Stimulated activated naive CD4-positive, alpha-beta T cell treated with Interleukin-2 at 50 U/mL for 16 hours (primary cell): Measurements from ENCODE around the gene ST6GALNAC6.
A peak's percentile ranks its signal among the peaks of the same experiment; 100 is the strongest.

Experiments used
- DNase-seq: peaks from one replicate; lab custom pipeline; 2025; lab: John Stamatoyannopoulos, UW

The ST6GALNAC6 gene

GRCh38 chr9:127934248-127934647, 34.8 kb upstream of the ST6GALNAC6 start:
- DNase-seq = no peak

GRCh38 chr9:127931092-127931881, 31.9 kb upstream of the ST6GALNAC6 start:
- DNase-seq = no peak

- DNase-seq = peak; percentile 66
Measured at GRCh38 chr9:127930231-127931091, 31.1 kb upstream of the ST6GALNAC6 start, which contains the start of gene PIP5KL1. TSS of gene PIP5KL1 (minus strand) at chr9:127930777. CDS start at chr9:127930752, 25 bp downstream.

GRCh38 chr9:127929625-127929979, 30.2 kb upstream of the ST6GALNAC6 start:
- no peak for DNase-seq

- DNase-seq = no peak
Measured at GRCh38 chr9:127928676-127929624, 29.5 kb upstream of the ST6GALNAC6 start.

- no peak for DNase-seq
Measured at GRCh38 chr9:127927988-127928675, 28.7 kb upstream of the ST6GALNAC6 start.

- DNase-seq = peak; percentile 81
Measured at GRCh38 chr9:127927201-127927987, 28.0 kb upstream of the ST6GALNAC6 start.

GRCh38 chr9:127926906-127927200, 27.4 kb upstream of the ST6GALNAC6 start:
- DNase-seq = peak; percentile 24

GRCh38 chr9:127925959-127926905, 26.8 kb upstream of the ST6GALNAC6 start:
- no peak for DNase-seq

GRCh38 chr9:127924736-127925444, 25.5 kb upstream of the ST6GALNAC6 start:
- no peak for DNase-seq

- no peak for DNase-seq
Measured at GRCh38 chr9:127923771-127924170, 24.4 kb upstream of the ST6GALNAC6 start.

- DNase-seq = no peak
Measured at GRCh38 chr9:127923046-127923445, 23.6 kb upstream of the ST6GALNAC6 start.

- peak; percentile 62 for DNase-seq
Measured at GRCh38 chr9:127921557-127922120, 22.2 kb upstream of the ST6GALNAC6 start.

GRCh38 chr9:127920794-127921193, 21.4 kb upstream of the ST6GALNAC6 start:
- DNase-seq = no peak

- peak; percentile 34 for DNase-seq
Measured at GRCh38 chr9:127919253-127919815, 19.9 kb upstream of the ST6GALNAC6 start.

- DNase-seq = no peak
Measured at GRCh38 chr9:127918183-127919107, 19.0 kb upstream of the ST6GALNAC6 start.

- no peak for DNase-seq
Measured at GRCh38 chr9:127917603-127918002, 18.2 kb upstream of the ST6GALNAC6 start.
